Ovary (tissue), 3 donors: ENCODE results near the gene TMEM135.

Experiments
- EP300 ChIP-seq: sonication (generic); formaldehyde crosslinking; IDR thresholded peaks from one replicate; pipeline ENCODE4 v1.6.1; 2017; ENCODE audit warnings: antibody characterized with exemption
- TF ChIP-seq, protein P1 (sequence below), 3 donors: fragments of 450-650 bp in 2 of 3; fragments of 200-600 bp in 1 of 3; IDR thresholded peaks; one replicate each; pipeline versions ENCODE4 v1.5.1 to v1.8.0; 2016 to 2022; ENCODE audit warnings: antibody characterized with exemption in 3 of 3, mild to moderate bottlenecking in 1 of 3
- donor health status: DM: no; HTN: no; CAD: no.

DNA sequence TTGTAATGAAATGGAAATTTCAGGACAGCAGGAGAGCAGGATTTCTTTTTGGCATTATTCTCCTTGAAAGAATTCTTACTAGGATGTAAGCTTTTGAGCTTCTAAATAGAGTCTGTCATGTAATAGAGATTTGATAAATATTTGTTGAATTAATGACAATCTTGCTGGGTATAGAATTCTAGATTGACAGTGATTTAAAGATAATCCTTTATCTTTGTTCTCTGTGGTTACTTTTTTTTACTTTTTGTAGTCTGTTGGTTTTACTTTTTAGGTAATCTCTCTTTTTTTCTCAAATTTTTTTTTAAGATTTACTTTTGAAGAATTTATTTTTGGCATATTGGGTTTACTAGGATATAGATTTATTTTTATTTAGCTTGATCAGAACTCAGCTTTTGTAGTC lies 54.8 kb downstream of the TMEM135 start:
- TF ChIP-seq EP300: no peak
- TF ChIP-seq, protein P1, sequence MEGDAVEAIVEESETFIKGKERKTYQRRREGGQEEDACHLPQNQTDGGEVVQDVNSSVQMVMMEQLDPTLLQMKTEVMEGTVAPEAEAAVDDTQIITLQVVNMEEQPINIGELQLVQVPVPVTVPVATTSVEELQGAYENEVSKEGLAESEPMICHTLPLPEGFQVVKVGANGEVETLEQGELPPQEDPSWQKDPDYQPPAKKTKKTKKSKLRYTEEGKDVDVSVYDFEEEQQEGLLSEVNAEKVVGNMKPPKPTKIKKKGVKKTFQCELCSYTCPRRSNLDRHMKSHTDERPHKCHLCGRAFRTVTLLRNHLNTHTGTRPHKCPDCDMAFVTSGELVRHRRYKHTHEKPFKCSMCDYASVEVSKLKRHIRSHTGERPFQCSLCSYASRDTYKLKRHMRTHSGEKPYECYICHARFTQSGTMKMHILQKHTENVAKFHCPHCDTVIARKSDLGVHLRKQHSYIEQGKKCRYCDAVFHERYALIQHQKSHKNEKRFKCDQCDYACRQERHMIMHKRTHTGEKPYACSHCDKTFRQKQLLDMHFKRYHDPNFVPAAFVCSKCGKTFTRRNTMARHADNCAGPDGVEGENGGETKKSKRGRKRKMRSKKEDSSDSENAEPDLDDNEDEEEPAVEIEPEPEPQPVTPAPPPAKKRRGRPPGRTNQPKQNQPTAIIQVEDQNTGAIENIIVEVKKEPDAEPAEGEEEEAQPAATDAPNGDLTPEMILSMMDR (IDR thresholded peaks at IDR 0.05): no peak
